ENCODE results near the gene SAMD14. TPM values are rescaled to one million over a fixed set of nuclear protein-coding genes. Genes with fewer than 3 reads are reported as not detected.

Gene SAMD14
- total and polyA plus RNA-seq, 2 experiments from 2014 or later, result 0.70 to 4.7 TPM

DNA sequence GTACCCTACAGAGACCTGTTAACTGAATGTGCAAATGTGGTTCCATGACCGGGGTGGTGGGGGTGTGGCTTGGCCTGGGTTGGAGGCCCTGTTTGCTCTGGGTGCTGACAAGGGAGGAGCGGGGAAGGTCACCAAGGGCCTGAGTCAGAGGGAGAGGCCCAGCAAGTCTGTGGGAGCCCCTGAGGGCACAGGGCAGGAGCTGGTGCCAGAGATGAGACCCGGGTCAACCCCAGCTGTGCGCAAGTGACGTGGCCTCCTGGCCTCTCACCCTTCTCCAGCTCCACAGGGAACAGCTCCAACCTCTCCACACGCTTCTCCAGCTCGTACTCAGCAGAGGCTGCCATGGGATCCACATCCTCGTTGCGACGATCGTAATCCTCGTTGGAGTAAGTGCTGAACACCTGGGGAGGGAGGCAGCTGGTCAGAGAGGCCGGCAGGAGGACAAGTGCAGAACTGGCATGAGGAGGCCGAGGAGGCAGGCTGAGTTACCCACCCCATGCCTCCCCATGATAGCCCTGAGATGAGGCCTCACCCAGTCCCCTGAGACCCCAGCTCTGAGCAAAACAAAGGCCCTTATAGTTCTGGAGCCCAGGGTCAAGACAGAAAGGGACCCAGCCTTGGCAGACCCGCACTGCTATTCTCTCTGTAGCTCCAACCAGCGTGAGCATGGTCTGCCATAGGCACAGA lies 15.0 kb upstream of the SAMD14 start (continued):
- TF ChIP-seq ZNF462 (CRISPR knock-in tag; IDR thresholded peaks at IDR 0.05), result no peak
- TF ChIP-seq, protein P1, sequence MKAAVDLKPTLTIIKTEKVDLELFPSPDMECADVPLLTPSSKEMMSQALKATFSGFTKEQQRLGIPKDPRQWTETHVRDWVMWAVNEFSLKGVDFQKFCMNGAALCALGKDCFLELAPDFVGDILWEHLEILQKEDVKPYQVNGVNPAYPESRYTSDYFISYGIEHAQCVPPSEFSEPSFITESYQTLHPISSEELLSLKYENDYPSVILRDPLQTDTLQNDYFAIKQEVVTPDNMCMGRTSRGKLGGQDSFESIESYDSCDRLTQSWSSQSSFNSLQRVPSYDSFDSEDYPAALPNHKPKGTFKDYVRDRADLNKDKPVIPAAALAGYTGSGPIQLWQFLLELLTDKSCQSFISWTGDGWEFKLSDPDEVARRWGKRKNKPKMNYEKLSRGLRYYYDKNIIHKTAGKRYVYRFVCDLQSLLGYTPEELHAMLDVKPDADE (IDR thresholded peaks at IDR 0.05), result no peak
- TF ChIP-seq, protein P2, sequence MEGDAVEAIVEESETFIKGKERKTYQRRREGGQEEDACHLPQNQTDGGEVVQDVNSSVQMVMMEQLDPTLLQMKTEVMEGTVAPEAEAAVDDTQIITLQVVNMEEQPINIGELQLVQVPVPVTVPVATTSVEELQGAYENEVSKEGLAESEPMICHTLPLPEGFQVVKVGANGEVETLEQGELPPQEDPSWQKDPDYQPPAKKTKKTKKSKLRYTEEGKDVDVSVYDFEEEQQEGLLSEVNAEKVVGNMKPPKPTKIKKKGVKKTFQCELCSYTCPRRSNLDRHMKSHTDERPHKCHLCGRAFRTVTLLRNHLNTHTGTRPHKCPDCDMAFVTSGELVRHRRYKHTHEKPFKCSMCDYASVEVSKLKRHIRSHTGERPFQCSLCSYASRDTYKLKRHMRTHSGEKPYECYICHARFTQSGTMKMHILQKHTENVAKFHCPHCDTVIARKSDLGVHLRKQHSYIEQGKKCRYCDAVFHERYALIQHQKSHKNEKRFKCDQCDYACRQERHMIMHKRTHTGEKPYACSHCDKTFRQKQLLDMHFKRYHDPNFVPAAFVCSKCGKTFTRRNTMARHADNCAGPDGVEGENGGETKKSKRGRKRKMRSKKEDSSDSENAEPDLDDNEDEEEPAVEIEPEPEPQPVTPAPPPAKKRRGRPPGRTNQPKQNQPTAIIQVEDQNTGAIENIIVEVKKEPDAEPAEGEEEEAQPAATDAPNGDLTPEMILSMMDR (conservative IDR thresholded peaks at IDR 0.05; ENCODE audit: low read depth in 2 of 2), result no peak

GRCh38 chr17:50144355-50144754 lies 14.4 kb upstream of the SAMD14 start:
- Histone ChIP-seq H4K20me1 (replicated peaks; ENCODE audit: insufficient read depth) (no peaks in the 10 kb centered on the region), H3K9me2 (ENCODE audit: insufficient read depth) (no peaks in the 10 kb centered on the region), H3F3A (replicated peaks; ENCODE audit: low read depth) (no peaks in the 10 kb centered on the region), H3K4me2 (no peak overlapping the region), H2AFZ (no peak overlapping the region), H3K4me1 (ENCODE audit: insufficient read depth) (peaks cover 21% of the 10 kb centered on the region), H3K27ac (ENCODE audit: low read depth) (no peak overlapping the region), H3K79me2 (replicated peaks; ENCODE audit: insufficient read depth) (no peaks in the 10 kb centered on the region), H3K36me3 (ENCODE audit: insufficient read depth) (no peaks in the 10 kb centered on the region), H3K27me3 (ENCODE audit: insufficient read depth) (peaks cover 17% of the 10 kb centered on the region), H3K4me3 (no peak overlapping the region)
- H3K27me3 Mint-ChIP-seq (ENCODE audit: insufficient read depth, low read depth, poor library complexity), result peaks cover 28% of the 10 kb centered on the region
- no peak for TF ChIP-seq CREB1 (CRISPR knock-in tag; IDR thresholded peaks at IDR 0.05; ENCODE audit: low read depth)
- no peak for TF ChIP-seq NANOG (IDR thresholded peaks at IDR 0.05; ENCODE audit: borderline replicate concordance)
- TF ChIP-seq, protein P1 (IDR thresholded peaks at IDR 0.05), result no peak
- TF ChIP-seq EZH2 (IDR thresholded peaks at IDR 0.05; ENCODE audit: low read depth, unreplicated experiment), result no peak
- TF ChIP-seq ZNF114 (CRISPR knock-in tag; IDR thresholded peaks at IDR 0.05), result no peak
- TF ChIP-seq STAT1 (IDR thresholded peaks at IDR 0.05; ENCODE audit: unreplicated experiment), result no peak
- no peak for TF ChIP-seq POLR2AphosphoS5 (IDR thresholded peaks at IDR 0.05; ENCODE audit: low read depth)
- TF ChIP-seq ZNF331 (CRISPR knock-in tag; IDR thresholded peaks at IDR 0.05; ENCODE audit: low read depth), result no peak
- no peaks in the 10 kb centered on the region for H3K9me3 Mint-ChIP-seq
- no peak for DNase-seq (ENCODE audit: low spot score)
- ATAC-seq, result no peak
- no peak overlapping the region for H3K27ac Mint-ChIP-seq
- H3K4me1 Mint-ChIP-seq, result peaks cover 43% of the 10 kb centered on the region
- peaks cover 37% of the 10 kb centered on the region for H3K36me3 Mint-ChIP-seq (ENCODE audit: low read depth)
- H3K4me3 Mint-ChIP-seq, result no peak overlapping the region; the same call in 2 of the 3 replicates

Data from GM23338 (cell line).